Activated CD4-positive, alpha-beta T cell treated with anti-CD3 and anti-CD28 coated beads for 48 hours (primary cell): ENCODE data around the gene CCT6B.
"Not testable (repeated sequence)": the region's sequence is repeated elsewhere in the genome, so short reads cannot be mapped to it uniquely, and the experiment has no call there.

Experiments used
- DNase-seq: peaks from one replicate; pipeline ENCODE4 v3.0.0-alpha.2; 2020

Gene CCT6B

GRCh38 chr17:34980353-34980680, 19.1 kb upstream of the CCT6B start, which contains the start of gene LIG3:
Gene LIG3 (plus strand): TSS chr17:34980512. CDS start chr17:34983006, 2,494 bp downstream.
- peak; percentile 97 for DNase-seq

DNA sequence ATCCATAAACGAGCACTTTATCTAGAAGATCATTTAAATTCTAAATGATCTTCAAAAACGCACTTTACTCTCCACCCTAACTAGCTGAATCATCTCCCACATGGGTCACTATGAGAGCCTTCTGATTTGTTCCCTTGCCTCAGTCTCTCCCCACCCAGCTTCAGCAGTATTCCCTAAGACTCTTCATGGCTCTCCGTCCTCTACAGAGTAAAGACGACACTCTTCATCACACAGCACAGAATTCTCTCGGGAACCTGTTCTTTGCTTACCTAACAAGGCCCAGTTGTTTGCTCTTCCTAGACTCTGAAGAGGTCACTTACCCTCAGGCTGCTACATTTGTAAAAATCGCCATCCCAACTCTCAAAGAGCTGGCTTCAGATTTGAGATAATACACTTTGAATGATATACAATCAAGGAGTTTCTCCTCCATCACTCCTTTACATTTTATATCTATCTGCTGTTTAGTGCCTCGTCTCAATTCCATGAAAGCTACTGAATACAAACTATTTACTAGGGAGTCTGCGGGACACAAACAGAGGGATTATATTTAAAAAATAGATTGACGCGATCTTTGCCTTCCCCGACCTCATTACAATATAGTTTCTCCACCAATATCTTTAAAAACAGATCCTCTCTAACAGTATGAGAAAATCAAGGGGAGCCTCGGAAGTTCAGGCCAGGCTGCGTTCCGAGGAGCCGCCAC, 18.5 kb upstream of the CCT6B start:
- DNase-seq = no peak

DNA sequence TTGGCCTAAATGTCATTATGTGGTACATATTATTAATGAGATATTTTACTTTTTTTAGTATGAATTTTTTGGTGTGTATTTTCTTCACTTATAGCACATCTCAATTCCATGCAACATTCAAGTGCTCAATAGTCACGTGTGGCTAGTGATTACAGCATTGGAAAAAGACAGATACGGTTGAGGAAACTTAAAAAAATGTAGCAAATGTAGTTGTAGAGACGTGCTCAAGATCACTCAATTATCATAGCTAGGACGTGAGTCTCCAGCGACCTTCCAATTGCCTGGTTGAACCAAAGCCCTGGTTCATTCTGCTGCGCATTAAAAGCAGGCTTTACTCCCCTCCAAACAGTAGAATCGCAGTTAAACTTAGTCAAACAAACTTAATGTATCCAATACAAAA, 17.9 kb upstream of the CCT6B start:
- DNase-seq = no peak

DNA sequence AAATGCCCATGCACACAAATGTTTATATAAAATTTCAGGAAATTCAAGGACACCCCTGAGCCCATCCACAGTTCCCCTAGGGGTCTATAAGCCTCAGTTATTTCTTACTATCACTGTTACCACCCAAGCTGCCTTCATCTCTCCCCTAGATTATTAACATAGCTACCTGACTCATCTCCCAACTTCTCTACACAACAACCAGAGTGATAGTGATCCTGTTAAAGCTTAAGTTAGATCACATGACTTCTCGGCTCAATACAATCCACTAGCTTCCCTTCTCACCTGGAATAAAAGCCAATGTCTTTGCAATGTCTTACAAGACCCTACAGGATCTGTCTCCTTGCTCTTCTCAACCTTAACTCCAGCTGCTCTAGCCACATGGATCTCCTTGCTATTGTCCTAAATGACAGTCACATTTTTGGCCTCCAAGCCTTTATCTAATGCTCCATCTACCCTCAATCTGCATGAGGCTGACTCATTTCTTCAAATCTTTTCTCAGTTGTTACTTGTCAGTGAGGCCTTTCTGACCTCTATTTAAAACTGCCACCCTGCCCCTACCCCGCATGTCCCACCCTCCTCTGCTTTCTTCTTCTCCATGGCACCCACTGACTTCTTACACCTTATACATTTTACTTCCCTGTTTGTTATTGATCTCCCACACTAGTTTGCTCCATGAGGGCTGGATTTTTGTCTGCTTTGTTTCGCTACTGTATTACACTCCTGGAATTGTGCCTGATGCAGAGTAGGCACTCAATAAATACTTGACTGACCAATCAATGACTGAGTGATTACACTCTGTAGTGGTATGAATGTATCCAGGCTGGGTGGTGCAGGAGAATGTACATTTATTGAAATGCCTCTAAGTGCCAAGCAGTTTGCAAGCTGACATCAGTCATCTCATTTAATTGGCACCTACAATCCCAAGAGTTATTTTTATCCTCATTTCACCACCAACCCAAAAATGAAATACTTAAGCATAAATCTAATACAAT, 13.8 kb upstream of the CCT6B start:
- DNase-seq = no peak

DNA sequence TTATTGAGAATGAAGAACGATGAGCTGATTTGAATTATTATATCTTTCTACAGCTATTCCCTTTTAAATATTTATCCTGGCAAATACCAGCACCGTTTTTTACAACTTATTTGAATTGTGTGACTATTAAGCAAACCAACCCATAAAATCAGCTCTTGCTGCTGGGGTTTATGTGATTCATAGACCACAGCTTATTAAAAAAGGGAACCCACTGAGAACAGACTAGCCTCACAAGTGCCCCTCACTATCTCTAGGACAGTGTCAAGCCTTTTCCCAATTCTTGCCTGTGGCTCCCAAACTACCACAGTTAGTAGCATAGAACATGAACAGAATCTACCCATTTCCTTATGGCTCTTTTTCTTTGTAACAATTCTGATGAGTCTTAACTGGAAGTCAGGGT, 12.9 kb upstream of the CCT6B start:
- no peak for DNase-seq

GRCh38 chr17:34958438-34958837, 2.8 kb downstream of the CCT6B start:
- DNase-seq = no peak

DNA sequence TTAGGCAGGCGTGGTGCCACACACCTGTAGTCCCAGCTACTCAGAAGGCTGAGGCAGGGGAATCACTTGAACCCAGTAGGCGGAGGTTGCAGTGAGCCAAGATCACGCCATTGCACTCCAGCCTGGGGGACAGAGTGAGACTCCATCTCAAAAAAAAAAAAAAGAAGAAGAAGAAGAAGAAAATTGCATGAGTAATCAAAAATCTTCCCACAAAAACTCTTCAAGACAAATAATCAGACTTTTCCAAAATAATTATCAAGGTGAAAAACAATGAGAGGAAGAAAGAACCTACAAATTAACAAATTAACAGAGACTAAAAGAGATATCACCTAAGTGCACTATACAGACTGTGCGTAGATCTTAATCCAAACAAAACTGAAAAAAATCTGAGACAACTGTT, 10.5 kb downstream of the CCT6B start:
- DNase-seq = not testable (repeated sequence)

GRCh38 chr17:34930283-34930682, 31.0 kb downstream of the CCT6B start:
- no peak for DNase-seq

GRCh38 chr17:34926661-34927060, 34.6 kb downstream of the CCT6B start:
- DNase-seq = no peak

DNA sequence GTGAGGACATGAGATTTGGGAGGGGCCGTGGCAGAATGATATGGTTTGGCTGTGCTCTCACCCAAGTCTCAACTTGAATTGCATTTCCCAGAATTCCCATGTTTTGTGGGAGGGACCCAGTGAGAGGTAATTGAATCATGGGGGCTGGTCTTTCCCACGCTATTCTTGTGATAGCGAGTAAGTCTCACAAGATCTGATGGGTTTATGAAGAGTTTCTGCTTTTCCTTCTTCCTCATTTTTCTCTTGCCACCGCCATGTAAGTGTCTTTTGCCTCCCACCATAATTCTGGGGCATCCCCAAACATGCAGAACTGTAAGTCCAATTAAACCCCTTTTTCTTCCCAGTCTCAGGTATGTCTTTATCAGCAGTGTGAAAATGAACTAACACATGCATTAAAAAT, 40.6 kb downstream of the CCT6B start:
- DNase-seq = no peak

DNA sequence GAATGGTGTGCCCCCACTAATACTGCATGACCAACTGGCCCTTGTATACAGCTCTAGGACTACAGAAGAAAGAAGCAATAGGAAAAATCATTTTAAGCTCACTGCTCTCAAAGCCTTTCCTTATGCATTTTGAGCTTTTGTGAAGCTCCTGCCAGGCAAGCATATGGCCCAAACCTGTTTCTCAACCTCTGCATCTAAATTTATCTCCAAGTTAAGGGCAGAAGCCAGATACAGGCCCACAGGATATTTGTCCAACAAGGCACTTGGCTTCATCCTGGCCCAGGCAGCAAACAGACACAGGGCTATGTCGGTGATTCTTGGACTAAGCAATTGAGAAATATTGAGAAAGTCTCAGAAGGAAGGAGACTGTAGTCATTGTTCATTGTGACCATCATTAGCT, 43.9 kb downstream of the CCT6B start:
- DNase-seq = no peak

DNA sequence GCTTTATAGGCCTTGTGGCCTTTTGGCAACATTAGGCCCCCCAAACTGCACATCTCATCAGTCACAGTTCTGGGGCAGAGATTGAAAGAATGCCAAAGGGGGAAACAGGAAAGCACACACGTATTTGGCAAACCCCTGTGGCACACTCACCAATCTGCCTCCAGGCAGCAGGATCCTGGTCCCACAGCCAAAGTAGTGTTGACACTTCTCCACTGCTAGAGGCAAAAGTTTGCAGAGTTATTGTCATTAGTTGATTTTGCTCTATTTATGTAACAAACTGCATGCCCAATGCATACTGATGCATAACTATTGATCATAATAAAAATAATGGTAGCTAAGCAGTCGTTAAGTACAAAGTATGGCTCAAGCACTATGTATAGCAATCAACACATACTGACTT, 45.1 kb downstream of the CCT6B start:
- no peak for DNase-seq

DNA sequence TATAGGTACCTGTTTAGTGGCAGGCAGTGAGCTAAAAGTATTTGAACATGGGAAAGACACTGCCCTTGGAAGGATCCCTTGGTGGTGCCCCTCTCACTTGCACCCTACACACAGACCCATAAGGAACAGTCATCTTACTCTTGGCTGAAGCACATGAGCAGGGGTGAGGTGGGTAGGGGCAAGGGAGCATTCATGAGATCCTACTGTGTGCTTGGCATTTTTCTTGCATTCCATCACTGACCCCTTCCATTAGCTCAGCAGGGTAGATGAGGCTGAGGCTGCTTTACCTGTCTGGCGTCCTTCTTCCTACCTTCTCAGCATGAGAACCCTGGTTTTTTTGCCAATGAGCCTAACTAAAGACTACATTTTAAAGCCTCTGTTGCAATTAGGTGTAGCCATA, 48.3 kb downstream of the CCT6B start:
- DNase-seq = no peak

DNA sequence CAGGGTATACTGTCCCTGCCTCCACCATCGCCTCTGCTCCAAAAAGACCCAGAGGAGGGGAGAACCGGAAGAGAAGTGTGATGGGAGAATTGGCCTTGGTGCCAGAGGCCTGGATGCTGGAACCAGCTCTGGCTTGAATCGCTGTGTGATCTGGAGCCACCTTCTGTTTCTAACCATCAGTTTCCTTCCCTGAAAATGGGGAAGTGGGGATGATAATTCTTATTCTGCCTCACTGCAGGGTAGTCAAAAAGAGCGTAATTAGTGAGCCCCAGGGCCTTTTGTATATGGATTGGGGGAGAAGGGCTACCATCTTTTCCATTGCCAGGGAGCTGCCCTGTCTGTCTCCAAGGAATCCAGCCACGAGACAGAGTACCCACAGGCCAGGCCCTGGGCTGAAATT, 52.2 kb downstream of the CCT6B start:
- no peak for DNase-seq

DNA sequence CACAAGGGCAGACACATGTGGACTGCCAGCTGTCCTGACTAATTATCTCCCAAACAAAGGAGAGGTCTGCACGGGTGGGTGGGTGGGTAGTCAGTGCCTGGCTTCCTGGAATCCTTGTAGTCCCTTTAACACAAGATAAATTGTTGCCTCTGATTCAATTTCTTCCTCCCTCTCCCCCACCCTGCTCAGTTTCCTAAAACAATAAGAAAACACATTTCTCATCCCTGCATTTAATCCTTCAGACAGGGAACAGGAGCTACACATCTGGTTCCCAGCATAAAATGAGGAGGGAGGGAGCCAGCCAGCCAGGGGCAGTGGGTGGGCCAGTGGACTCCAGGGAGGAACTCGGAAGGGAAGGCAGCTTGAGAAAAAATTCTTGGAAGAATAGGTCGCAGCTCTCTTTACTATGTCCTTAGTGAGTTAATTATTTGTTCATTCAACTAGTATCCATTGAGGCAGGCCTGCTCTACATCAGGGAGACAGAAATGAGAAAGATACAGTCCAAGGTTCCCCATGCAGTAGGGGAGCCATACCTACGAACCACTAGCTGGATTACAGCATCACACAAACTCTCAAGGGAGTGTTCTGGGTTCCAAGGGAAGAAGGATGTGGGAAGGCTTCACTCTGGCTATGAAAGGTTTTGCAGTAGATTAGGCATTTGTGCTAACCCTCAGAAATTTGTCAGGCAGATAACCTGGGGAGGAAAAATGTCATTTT, 58.3 kb downstream of the CCT6B start:
- no peak for DNase-seq

GRCh38 chr17:34899643-34900291, 61.5 kb downstream of the CCT6B start:
- DNase-seq = no peak

- DNase-seq = no peak
Observed at GRCh38 chr17:34895383-34895782, 65.9 kb downstream of the CCT6B start.

GRCh38 chr17:34894964-34895363, 66.3 kb downstream of the CCT6B start:
- DNase-seq = no peak

- DNase-seq = peak; percentile 49
Observed at GRCh38 chr17:34892461-34893249, 68.6 kb downstream of the CCT6B start.

- DNase-seq = no peak
Observed at GRCh38 chr17:34886831-34887230, 74.4 kb downstream of the CCT6B start.

- no peak for DNase-seq
Observed at GRCh38 chr17:34885076-34885475, 76.2 kb downstream of the CCT6B start.

GRCh38 chr17:34884597-34884996, 76.7 kb downstream of the CCT6B start:
- DNase-seq = no peak
